GF-D8 (cell line): ENCODE measurements around the gene ANKRD18B.
"Not testable (repeated sequence)": the region's sequence is repeated elsewhere in the genome, so short reads cannot be mapped to it uniquely, and the experiment has no call there.

Experiments used
- DNase-seq: peaks from one replicate; lab custom pipeline; 2025; lab: John Stamatoyannopoulos, UW

ANKRD18B gene

GRCh38 chr9:33523397-33524305 lies at the start of gene ANKRD18B:
Gene ANKRD18B (plus strand): TSS chr9:33524251. CDS start chr9:33524490, 239 bp downstream.
- DNase-seq = not testable (repeated sequence)

- DNase-seq = no peak
These were observed 48.7 kb upstream of the ANKRD18B start for GRCh38 chr9:33475357-33475756.

GRCh38 chr9:33476503-33476902 lies 47.5 kb upstream of the ANKRD18B start:
- no peak for DNase-seq

- DNase-seq = no peak
These were observed 43.9 kb upstream of the ANKRD18B start for GRCh38 chr9:33480106-33480505.

GRCh38 chr9:33480976-33481375 lies 43.1 kb upstream of the ANKRD18B start:
- no peak for DNase-seq

- not testable (repeated sequence) for DNase-seq
These were observed 38.7 kb upstream of the ANKRD18B start for GRCh38 chr9:33485312-33485711.

- DNase-seq = no peak
These were observed 35.0 kb upstream of the ANKRD18B start for GRCh38 chr9:33489066-33489465.

GRCh38 chr9:33493819-33494218 lies 30.2 kb upstream of the ANKRD18B start:
- not testable (repeated sequence) for DNase-seq

- DNase-seq = no peak
These were observed 25.7 kb upstream of the ANKRD18B start for GRCh38 chr9:33498387-33498786.

- DNase-seq = no peak
These were observed 17.3 kb upstream of the ANKRD18B start for GRCh38 chr9:33506626-33507370.

- no peak for DNase-seq
These were observed 13.5 kb upstream of the ANKRD18B start for GRCh38 chr9:33510262-33511183.

- DNase-seq = not testable (repeated sequence)
These were observed 12.9 kb upstream of the ANKRD18B start for GRCh38 chr9:33511184-33511517.

- DNase-seq = not testable (repeated sequence)
These were observed 11.5 kb upstream of the ANKRD18B start for GRCh38 chr9:33512535-33512934.

- DNase-seq = not testable (repeated sequence)
These were observed 8.6 kb upstream of the ANKRD18B start for GRCh38 chr9:33515342-33515995.

- not testable (repeated sequence) for DNase-seq
These were observed 7.7 kb upstream of the ANKRD18B start for GRCh38 chr9:33516397-33516796.

- no peak for DNase-seq
These were observed 6.7 kb upstream of the ANKRD18B start for GRCh38 chr9:33517373-33517772.

- DNase-seq = not testable (repeated sequence)
These were observed 6.0 kb upstream of the ANKRD18B start for GRCh38 chr9:33517934-33518577.

GRCh38 chr9:33521861-33522260 lies 2.2 kb upstream of the ANKRD18B start:
- not testable (repeated sequence) for DNase-seq

- no peak for DNase-seq
These were observed 376 bp downstream of the ANKRD18B start for GRCh38 chr9:33524306-33524947.

- not testable (repeated sequence) for DNase-seq
These were observed 4.0 kb downstream of the ANKRD18B start for GRCh38 chr9:33528069-33528468.
